Measurements from ENCODE around the gene BBLN.

The BBLN gene

GRCh38 chr9:128192601-128193371, 32.7 kb downstream of the BBLN start:
- DNase-seq, result no peak

GRCh38 chr9:128193469-128194096, 33.5 kb downstream of the BBLN start:
- DNase-seq, result no peak

GRCh38 chr9:128201441-128202369, 41.6 kb downstream of the BBLN start:
- DNase-seq, result no peak

- DNase-seq, result no peak
These were observed 42.6 kb downstream of the BBLN start for GRCh38 chr9:128202648-128203023.

- DNase-seq, result no peak
These were observed 43.1 kb downstream of the BBLN start, which contains the start of gene DNM1 for GRCh38 chr9:128203024-128203706. DNM1 (plus strand) TSS chr9:128203379; CDS start chr9:128203471, 92 bp downstream.

- DNase-seq, result no peak
These were observed 43.9 kb downstream of the BBLN start for GRCh38 chr9:128203707-128204551.

- DNase-seq, result no peak
These were observed 44.8 kb downstream of the BBLN start for GRCh38 chr9:128204858-128205257.

- DNase-seq, result no peak
These were observed 45.4 kb downstream of the BBLN start for GRCh38 chr9:128205296-128205944.

GRCh38 chr9:128206484-128206883, 46.4 kb downstream of the BBLN start:
- DNase-seq, result no peak

GRCh38 chr9:128206916-128207910, 47.1 kb downstream of the BBLN start:
- no peak for DNase-seq

- no peak for DNase-seq
These were observed 48.3 kb downstream of the BBLN start for GRCh38 chr9:128208386-128208785.

GRCh38 chr9:128208946-128209669, 49.0 kb downstream of the BBLN start:
- no peak for DNase-seq

- DNase-seq, result no peak
These were observed 51.3 kb downstream of the BBLN start for GRCh38 chr9:128211186-128211980.

GRCh38 chr9:128211981-128212281, 51.9 kb downstream of the BBLN start:
- no peak for DNase-seq

Data from cortex of kidney (tissue), 1 donor.